Renal cortex interstitium (tissue), 11 donors: ENCODE data around the gene RASSF9. TPM values are rescaled to one million over a fixed set of nuclear protein-coding genes. Genes with fewer than 3 reads are reported as not detected.

Experiments
- DNase-seq, 11 donors: peaks; one replicate each; pipeline ENCODE4 v3.0.0-alpha.2; 2013; ENCODE audit warnings: low read depth in 9 of 11, low spot score in 4 of 11; ENCODE audit errors: extremely low read depth in 1 of 11
- polyA plus RNA-seq, 3 donors: library from polyadenylated mRNA; unstranded; fragments of 120-200 nt; gene quantifications; one replicate each; pipeline ENCODE4 v1.2.1, GENCODE V29; 2013; ENCODE audit not compliant: insufficient read length in 3 of 3

RASSF9 gene
- polyA plus RNA-seq, 3 donors: 13.0 to 15.3 (median 13.3) TPM

- no peak for DNase-seq
These were observed 4.8 kb downstream of the RASSF9 start for GRCh38 chr12:85831327-85831990.

DNA sequence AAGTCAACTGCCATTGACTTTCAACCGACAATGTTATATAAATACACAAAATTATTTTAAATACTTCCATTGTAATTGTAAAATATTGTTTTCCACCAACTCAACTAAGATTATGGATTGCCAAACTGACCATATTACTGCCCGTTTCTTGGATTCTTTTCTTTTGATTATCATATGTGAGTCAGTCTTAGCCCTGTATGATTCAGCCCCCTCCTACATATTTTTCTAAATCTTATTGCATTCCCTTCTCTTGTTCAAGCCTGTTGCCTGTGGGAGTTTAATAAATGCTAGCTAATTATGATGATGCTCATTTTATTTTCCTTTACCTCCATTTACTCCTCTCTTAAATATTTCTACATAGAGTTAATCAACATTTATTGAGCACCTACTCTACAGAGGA is 6.8 kb downstream of the RASSF9 start:
- DNase-seq: no peak

DNA sequence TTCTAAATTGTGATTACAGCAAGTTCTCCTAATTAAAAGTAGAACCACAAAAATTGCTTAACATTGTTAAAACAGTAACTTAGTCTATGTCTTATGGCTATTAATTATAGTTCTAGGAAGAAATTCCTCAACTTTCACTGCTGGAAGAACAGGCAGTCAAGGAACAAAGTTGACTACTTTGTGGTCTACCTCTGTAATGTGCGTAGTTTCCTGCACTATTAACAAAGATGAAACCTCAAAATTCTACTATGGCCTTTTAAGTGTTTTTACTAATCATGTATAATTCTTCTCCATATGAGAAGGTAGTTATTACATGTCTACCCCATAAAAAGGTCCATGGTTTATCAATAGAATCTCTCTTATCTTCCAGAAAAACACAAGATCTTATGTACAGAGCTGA is 7.6 kb downstream of the RASSF9 start:
- no peak for DNase-seq

DNA sequence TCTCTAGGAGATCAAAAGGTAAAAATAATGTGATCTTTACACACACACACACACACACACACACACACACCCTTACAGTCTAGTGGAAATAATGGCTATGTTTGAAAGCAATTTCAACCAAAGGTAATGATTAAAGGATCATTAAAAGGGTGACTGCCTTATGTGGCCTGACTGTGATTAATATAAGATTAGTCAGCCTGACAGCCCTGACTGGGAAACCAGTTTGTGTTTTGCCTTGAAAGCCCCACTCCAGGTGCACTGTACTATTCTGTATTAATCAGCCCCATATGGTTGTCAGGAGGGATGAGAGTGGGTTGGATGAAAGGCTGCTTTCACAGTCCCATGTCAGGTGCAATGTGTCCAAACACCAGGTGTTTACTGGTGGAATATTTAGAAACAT is 10.5 kb downstream of the RASSF9 start:
- DNase-seq: peak in 5 of 11 donors; percentile 18 to 55 (median 44)

- no peak for DNase-seq
These were observed 12.6 kb downstream of the RASSF9 start for GRCh38 chr12:85823436-85824180.

DNA sequence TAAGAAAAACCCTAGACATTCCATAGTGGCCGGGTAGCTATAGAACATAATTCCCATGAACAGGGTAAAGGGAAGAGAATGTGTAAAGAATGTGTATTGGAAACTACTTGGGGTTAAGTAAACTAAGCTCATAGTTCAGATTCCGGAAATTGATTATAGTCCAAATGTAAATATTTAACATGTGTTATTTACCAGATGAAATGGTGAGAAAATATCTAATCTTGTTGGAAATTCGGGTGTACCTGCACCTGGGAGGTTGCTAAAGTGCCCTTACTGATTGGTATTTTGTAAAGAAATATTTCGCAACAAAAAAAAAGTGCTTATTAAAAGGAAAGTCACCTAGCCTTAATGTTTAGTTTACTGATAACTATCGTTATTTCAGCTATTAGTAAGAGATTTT is 14.4 kb downstream of the RASSF9 start:
- DNase-seq: no peak

DNA sequence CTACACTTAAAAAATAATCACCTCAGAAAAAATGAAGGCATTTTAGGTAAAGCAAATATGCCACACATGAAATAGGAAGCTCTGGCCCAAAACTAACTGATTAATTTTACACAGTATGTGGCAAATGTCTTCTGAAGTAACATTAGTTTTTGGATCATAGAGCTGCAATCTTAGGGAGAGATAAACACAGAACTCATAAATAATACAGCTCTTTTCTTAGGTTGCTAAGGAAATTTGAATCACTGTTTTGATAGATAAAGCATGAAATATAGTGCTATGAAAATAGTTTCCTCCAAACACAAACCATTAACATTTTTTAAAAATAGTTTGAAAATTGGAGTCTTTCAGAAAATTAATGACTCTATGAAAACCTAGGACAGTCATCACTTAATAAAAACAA is 15.0 kb downstream of the RASSF9 start:
- no peak for DNase-seq

DNA sequence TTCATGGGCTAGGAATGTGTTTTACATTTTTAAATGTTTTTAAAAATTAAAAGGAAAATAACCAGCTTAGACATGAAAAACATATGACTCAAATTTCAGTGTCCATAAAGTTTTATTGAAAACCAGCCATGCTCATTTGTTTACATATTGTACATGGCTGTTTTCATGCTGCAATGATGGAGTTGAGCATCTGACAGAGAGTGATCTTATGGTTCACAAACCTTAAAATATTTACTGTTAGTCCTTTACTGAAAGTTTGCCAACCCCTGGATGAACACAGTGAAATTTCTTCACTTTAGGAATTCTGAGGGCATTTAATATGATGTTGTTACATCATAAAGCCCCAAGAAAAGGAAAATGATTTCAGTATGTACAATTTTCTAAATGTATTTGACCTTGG is 16.1 kb downstream of the RASSF9 start:
- no peak for DNase-seq

DNA sequence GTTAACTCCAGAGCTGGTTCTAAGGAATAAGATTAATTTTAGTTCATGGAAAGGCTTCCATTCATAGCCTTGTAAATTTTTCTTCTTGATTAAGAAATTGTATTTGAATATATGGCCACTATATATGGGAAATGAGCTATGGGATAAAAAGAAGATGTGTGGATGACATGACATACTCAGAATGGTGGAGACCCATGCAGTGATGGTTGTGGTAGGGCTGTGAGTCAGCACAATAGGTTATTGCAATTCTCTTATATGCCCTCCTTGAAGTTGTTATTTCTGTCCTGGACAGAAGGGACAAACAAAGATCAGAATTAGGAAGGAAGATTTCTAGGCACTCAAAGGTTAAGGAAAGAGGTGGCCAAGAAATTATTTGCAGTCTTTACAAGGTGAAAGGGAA is 21.5 kb downstream of the RASSF9 start:
- no peak for DNase-seq

GRCh38 chr12:85814071-85814470 is 22.1 kb downstream of the RASSF9 start:
- DNase-seq: no peak

DNA sequence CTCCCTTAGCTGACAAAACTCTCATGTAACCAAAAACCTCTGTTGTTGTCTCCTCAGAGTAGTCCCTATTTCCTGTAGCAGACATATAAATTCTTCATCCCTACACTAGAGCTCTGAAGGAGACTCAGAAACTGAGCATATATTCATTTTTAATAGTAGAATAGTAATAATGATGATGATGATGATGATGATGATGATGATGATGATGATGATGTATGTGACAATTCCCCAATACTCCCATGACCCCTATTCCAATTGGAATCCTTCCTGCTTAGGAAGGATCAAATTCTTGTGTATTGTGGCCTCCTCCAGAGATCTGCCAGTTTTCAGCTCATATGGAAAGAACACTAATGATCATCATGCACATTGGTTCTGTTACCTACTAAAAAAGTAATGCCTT is 26.7 kb downstream of the RASSF9 start:
- DNase-seq: no peak

- no peak for DNase-seq
These were observed 28.5 kb downstream of the RASSF9 start for GRCh38 chr12:85807730-85808129.

GRCh38 chr12:85805654-85806053 is 30.6 kb downstream of the RASSF9 start:
- DNase-seq: no peak

- no peak for DNase-seq
These were observed 31.5 kb downstream of the RASSF9 start for GRCh38 chr12:85804663-85805062.

DNA sequence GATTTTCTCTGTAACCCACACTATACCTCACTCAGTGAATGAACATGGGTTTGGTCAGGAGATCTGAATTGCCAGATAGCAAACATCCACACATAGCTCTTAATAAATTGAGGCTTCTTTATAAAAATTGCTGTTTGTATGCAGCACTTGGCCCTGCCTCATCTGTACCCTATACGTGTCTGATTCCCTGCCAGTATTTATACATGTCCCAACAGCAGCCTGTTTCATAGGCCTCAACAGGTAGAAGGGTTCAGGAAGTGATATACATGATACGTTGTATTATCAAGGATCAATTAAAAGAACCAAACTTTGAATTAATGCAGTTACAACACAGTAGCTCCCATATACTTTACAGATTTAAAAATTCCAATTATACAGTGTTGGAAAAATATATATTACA is 32.3 kb downstream of the RASSF9 start:
- no peak for DNase-seq

DNA sequence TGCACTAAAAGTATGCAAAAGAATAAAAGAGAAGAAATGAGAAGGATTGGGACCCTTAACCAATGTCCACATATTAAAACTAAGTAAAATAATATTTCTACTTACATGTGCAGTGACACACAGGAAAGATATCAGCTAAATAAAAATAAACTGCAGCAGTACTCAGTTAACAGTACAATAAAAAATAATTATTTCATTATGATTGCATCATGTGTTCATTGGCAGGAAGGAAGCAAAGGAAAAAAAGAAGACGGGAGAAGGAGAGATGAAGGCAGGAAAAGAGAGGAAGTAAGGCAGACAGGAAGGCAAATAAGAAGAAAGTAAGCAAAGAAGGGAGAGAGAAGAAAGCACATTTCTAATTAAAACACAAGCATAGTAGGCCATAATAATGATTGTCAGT is 33.0 kb downstream of the RASSF9 start:
- no peak for DNase-seq

DNA sequence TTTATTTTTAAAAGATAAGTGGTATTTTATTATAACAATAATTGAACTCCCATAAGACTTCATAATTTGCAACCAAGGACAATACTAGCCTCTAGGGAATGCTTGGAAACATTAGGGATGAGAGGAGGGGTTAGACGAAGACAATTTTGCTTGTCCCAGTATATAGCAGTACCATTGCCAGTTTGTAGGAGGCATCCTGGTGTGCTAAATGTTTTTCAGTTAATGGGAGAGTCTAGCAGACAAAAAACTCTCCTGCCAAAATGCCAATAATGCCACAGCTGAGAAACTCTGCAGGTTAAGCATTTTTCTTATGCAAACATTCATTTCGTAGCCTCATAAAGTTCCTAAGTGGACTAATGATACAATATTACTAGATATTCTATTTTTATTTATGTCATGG is 38.1 kb downstream of the RASSF9 start:
- no peak for DNase-seq

DNA sequence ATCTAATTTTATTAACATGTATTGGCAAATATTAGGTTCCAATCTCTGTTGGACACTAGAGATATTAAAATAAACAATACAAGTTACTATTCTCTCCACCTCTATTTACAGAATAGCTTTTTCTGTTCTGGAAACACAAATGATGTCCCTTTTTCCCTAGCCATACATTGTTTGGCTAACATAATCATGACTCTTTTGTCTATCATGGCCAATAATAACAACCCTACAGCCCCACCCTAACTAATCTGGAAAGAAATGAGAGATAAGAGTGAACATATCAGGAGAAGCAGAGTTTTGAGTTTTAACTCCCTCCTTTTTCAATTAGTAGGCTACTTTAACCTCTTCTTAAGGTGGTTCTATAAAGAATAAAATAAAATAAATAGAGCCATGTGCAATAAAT is 40.2 kb downstream of the RASSF9 start:
- DNase-seq: no peak

- DNase-seq: no peak
These were observed 41.7 kb downstream of the RASSF9 start for GRCh38 chr12:85794531-85794930.

GRCh38 chr12:85784096-85784720 is 52.0 kb downstream of the RASSF9 start:
- no peak for DNase-seq
